ENCODE results near the gene LRP8. TPM values are rescaled to one million over a fixed set of nuclear protein-coding genes. Genes with fewer than 3 reads are reported as not detected.
A peak's percentile ranks its signal among the peaks of the same experiment; 100 is the strongest.

The LRP8 gene
- total RNA-seq, 1 experiment from 2014 or later: 69.5 TPM

DNA sequence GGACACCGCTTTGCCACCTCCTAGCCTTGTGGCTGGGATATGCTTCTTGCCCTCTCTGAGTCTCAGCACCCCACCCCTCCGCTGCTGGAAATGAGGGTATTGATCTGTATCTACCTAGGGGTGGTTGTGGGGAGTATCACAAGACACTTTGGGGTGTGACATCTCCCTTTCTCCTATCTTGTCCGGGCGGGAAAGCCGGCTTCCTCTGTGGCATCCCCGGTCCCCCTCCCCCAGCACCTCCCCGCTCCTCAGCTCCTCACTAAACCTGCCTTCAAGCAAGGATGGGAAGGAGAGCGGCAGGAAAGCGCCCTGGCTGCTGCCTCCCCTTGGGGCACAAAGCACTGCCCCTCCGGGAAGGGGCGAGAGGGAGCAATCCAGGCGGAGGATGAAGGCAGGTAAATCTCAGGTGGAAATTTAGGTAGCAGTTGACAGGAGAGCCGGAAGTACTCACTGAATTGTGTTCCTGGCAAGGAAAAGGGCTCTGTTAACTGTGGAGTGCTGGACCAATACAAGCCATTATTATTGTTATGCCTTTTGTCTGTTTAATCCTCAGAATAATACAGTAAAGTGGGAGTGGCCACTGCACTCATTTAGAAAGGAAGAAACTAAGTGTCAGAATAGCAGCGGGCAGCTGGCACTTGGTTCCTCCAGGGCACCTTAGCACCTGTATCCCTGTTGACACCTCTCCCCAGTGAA lies 49.0 kb upstream of the LRP8 start:
- Mint-ChIP-seq H3K9me3 (no peaks in the 10 kb centered on the region), H3K27me3 (ENCODE audit: low read depth) (peaks cover 13% of the 10 kb centered on the region), H3K4me1 (peaks cover 26% of the 10 kb centered on the region), H3K36me3 (no peaks in the 10 kb centered on the region), H3K4me3 (no peak overlapping the region), H3K27ac (no peak overlapping the region)
- no peak for TF ChIP-seq GRHL2 (CRISPR knock-in tag; IDR thresholded peaks at IDR 0.05; ENCODE audit: insufficient replicate concordance, severe bottlenecking)
- TF ChIP-seq, protein P1, sequence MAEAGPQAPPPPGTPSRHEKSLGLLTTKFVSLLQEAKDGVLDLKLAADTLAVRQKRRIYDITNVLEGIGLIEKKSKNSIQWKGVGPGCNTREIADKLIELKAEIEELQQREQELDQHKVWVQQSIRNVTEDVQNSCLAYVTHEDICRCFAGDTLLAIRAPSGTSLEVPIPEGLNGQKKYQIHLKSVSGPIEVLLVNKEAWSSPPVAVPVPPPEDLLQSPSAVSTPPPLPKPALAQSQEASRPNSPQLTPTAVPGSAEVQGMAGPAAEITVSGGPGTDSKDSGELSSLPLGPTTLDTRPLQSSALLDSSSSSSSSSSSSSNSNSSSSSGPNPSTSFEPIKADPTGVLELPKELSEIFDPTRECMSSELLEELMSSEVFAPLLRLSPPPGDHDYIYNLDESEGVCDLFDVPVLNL (CRISPR knock-in tag; IDR thresholded peaks at IDR 0.05; ENCODE audit: borderline replicate concordance, low read depth): no peak
- no peak for TF ChIP-seq ZNF263 (CRISPR knock-in tag; IDR thresholded peaks at IDR 0.05; ENCODE audit: low read depth)
- TF ChIP-seq NR3C1 (CRISPR knock-in tag; conservative IDR thresholded peaks at IDR 0.05; ENCODE audit: low read depth): no peak
- TF ChIP-seq, protein P2, sequence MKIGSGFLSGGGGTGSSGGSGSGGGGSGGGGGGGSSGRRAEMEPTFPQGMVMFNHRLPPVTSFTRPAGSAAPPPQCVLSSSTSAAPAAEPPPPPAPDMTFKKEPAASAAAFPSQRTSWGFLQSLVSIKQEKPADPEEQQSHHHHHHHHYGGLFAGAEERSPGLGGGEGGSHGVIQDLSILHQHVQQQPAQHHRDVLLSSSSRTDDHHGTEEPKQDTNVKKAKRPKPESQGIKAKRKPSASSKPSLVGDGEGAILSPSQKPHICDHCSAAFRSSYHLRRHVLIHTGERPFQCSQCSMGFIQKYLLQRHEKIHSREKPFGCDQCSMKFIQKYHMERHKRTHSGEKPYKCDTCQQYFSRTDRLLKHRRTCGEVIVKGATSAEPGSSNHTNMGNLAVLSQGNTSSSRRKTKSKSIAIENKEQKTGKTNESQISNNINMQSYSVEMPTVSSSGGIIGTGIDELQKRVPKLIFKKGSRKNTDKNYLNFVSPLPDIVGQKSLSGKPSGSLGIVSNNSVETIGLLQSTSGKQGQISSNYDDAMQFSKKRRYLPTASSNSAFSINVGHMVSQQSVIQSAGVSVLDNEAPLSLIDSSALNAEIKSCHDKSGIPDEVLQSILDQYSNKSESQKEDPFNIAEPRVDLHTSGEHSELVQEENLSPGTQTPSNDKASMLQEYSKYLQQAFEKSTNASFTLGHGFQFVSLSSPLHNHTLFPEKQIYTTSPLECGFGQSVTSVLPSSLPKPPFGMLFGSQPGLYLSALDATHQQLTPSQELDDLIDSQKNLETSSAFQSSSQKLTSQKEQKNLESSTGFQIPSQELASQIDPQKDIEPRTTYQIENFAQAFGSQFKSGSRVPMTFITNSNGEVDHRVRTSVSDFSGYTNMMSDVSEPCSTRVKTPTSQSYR (CRISPR knock-in tag; IDR thresholded peaks at IDR 0.05): no peak
- TF ChIP-seq OVOL2 (CRISPR knock-in tag; IDR thresholded peaks at IDR 0.05; ENCODE audit: borderline replicate concordance): no peak
- POLR2A ChIA-PET: no interaction called here
- ATAC-seq (peak; percentile 44), DNase-seq (ENCODE audit: low spot score) (peak; percentile 7)
- CTCF ChIA-PET: interaction anchor here (1.5 to 2.8 kb wide), 2 partner anchors 16 to 20 kb away, joined by 4 to 19 read pairs; no protein-coding TSS in a partner anchor

DNA sequence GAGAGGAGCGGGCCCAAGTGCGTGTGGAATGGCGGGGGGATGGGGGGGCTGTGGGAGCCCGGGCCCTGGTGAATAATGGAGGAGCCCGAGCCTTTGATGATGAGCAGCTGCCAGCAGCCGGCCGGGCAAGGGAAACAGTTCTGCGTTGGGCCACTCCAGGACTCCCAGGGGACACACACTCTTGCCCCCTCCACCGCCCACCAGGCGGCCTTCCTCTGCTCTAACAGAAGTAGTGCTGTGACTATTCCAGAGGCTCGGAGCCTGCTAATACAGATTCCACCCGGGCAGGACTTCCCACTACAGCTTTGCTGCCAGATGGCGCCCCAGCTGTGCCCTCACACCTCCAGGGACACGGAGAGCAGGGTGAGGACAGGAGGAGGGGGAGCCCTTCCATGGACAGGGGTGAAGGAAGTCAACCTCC lies 48.2 kb upstream of the LRP8 start:
- ATAC-seq (peak; percentile 26), DNase-seq (ENCODE audit: low spot score) (peak; percentile 14)
- Mint-ChIP-seq H3K4me3 (no peak overlapping the region), H3K36me3 (no peaks in the 10 kb centered on the region), H3K9me3 (no peaks in the 10 kb centered on the region), H3K27me3 (ENCODE audit: low read depth) (peaks cover 5% of the 10 kb centered on the region), H3K4me1 (peaks cover 24% of the 10 kb centered on the region), H3K27ac (no peak overlapping the region)
- ChIA-PET POLR2A (no interaction called here), CTCF (interaction anchor here (0.9 to 2.8 kb wide), 4 partner anchors 15 to 97 kb away, joined by 3 to 19 read pairs (median 4); no protein-coding TSS in a partner anchor)
- TF ChIP-seq, protein P3, sequence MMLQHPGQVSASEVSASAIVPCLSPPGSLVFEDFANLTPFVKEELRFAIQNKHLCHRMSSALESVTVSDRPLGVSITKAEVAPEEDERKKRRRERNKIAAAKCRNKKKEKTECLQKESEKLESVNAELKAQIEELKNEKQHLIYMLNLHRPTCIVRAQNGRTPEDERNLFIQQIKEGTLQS (CRISPR knock-in tag; conservative IDR thresholded peaks at IDR 0.05): no peak
- TF ChIP-seq ZNF317 (CRISPR knock-in tag; IDR thresholded peaks at IDR 0.05; ENCODE audit: borderline replicate concordance, low read depth): no peak
- TF ChIP-seq, protein P4, sequence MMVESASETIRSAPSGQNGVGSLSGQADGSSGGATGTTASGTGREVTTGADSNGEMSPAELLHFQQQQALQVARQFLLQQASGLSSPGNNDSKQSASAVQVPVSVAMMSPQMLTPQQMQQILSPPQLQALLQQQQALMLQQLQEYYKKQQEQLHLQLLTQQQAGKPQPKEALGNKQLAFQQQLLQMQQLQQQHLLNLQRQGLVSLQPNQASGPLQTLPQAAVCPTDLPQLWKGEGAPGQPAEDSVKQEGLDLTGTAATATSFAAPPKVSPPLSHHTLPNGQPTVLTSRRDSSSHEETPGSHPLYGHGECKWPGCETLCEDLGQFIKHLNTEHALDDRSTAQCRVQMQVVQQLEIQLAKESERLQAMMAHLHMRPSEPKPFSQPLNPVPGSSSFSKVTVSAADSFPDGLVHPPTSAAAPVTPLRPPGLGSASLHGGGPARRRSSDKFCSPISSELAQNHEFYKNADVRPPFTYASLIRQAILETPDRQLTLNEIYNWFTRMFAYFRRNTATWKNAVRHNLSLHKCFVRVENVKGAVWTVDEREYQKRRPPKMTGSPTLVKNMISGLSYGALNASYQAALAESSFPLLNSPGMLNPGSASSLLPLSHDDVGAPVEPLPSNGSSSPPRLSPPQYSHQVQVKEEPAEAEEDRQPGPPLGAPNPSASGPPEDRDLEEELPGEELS (CRISPR knock-in tag; IDR thresholded peaks at IDR 0.05): no peak
- no peak for TF ChIP-seq GABPB1 (CRISPR knock-in tag; IDR thresholded peaks at IDR 0.05)
- no peak for TF ChIP-seq HMGA2 (CRISPR knock-in tag; IDR thresholded peaks at IDR 0.05)
- no peak for TF ChIP-seq IRF2 (CRISPR knock-in tag; IDR thresholded peaks at IDR 0.05; ENCODE audit: borderline replicate concordance, low read depth)
- TF ChIP-seq, protein P5, sequence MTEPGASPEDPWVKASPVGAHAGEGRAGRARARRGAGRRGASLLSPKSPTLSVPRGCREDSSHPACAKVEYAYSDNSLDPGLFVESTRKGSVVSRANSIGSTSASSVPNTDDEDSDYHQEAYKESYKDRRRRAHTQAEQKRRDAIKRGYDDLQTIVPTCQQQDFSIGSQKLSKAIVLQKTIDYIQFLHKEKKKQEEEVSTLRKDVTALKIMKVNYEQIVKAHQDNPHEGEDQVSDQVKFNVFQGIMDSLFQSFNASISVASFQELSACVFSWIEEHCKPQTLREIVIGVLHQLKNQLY (CRISPR knock-in tag; IDR thresholded peaks at IDR 0.05): no peak
- TF ChIP-seq, protein P6, sequence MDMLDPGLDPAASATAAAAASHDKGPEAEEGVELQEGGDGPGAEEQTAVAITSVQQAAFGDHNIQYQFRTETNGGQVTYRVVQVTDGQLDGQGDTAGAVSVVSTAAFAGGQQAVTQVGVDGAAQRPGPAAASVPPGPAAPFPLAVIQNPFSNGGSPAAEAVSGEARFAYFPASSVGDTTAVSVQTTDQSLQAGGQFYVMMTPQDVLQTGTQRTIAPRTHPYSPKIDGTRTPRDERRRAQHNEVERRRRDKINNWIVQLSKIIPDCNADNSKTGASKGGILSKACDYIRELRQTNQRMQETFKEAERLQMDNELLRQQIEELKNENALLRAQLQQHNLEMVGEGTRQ (CRISPR knock-in tag; IDR thresholded peaks at IDR 0.05): no peak
- TF ChIP-seq GRHL2 (CRISPR knock-in tag; IDR thresholded peaks at IDR 0.05; ENCODE audit: insufficient replicate concordance, severe bottlenecking): no peak
- no peak for TF ChIP-seq NFYB (CRISPR knock-in tag; conservative IDR thresholded peaks at IDR 0.05; ENCODE audit: low read depth)
